HEK293 (cell line): Measurements from ENCODE around the gene ALDH4A1.
A peak's percentile ranks its signal among the peaks of the same experiment; 100 is the strongest.

ENCODE experiments used
- CTCF ChIA-PET: fragments of 350-600 bp; formaldehyde crosslinking; extraction: SDS; loops from one replicate; lab custom pipeline; 2021; ENCODE audit warnings: antibody characterized with exemption; lab: Yijun Ruan, JAX
- POLR2A ChIA-PET: fragments of 300-600 bp; formaldehyde crosslinking; extraction: SDS; loops from one replicate; lab custom pipeline; 2020; ENCODE audit warnings: antibody characterized with exemption, inconsistent platforms; lab: Yijun Ruan, JAX
- H3K27ac ChIP-seq: fragments of 200-500 bp; sonication (Bioruptor generic); 2 replicates; pipeline ENCODE4 v1.5.1; 2014; ENCODE audit warnings: low read depth, low read length, control low read depth, inconsistent platforms; ENCODE audit errors: extremely low read depth
- H3K36me3 ChIP-seq, 2 experiments: fragments of 200-500 bp in 1 of 2; sonication (Bioruptor generic) in 1 of 2; 1 replicate in 1 of 2; 2 replicates in 1 of 2; pipeline ENCODE4 v1.5.1; 2014 to 2017; ENCODE audit warnings: inconsistent platforms in 2 of 2, low read length in 2 of 2; ENCODE audit not compliant: control insufficient read depth in 2 of 2, insufficient read depth in 1 of 2
- H3K4me1 ChIP-seq: fragments of 200-500 bp; sonication (Bioruptor generic); 2 replicates; pipeline ENCODE4 v1.5.1; 2014; ENCODE audit warnings: mild to moderate bottlenecking, low read length, inconsistent platforms; ENCODE audit not compliant: control insufficient read depth, insufficient read depth
- H3K4me3 ChIP-seq: 2 replicates; pipeline ENCODE4 v1.5.1; 2011; ENCODE audit warnings: low read depth, mild to moderate bottlenecking, control low read depth, low read length, moderate library complexity
- H3K9me3 ChIP-seq: fragments of 200-500 bp; sonication (Bioruptor generic); 2 replicates; pipeline ENCODE4 v1.5.1; 2014; ENCODE audit warnings: low read depth, low read length, inconsistent platforms; ENCODE audit not compliant: control insufficient read depth, insufficient read depth
- ATF2 ChIP-seq: fragments of 450-650 bp; formaldehyde crosslinking; IDR thresholded peaks from 2 replicates; pipeline ENCODE4 v1.5.1; 2016; ENCODE audit warnings: missing biosample characterization, missing genetic modification characterization, low read depth
- BCL6B ChIP-seq: fragments of 450-650 bp; formaldehyde crosslinking; IDR thresholded peaks from 2 replicates; pipeline ENCODE4 v1.5.1; 2017; ENCODE audit warnings: missing biosample characterization, missing genetic modification characterization
- HOXA7 ChIP-seq: sonication (generic); formaldehyde crosslinking; IDR thresholded peaks from 2 replicates; pipeline ENCODE4 v1.8.1; 2022; ENCODE audit warnings: missing genetic modification reagents, borderline replicate concordance
- IKZF3 ChIP-seq: fragments of 450-650 bp; IDR thresholded peaks from 2 replicates; pipeline ENCODE4 v1.5.0; 2018; ENCODE audit warnings: missing biosample characterization, mild to moderate bottlenecking, missing genetic modification characterization, moderate library complexity
- OSR2 ChIP-seq: fragments of 450-650 bp; formaldehyde crosslinking; IDR thresholded peaks from 2 replicates; pipeline ENCODE4 v1.5.1; 2016; ENCODE audit warnings: missing biosample characterization, missing genetic modification characterization
- ZBTB1 ChIP-seq: fragments of 450-650 bp; formaldehyde crosslinking; IDR thresholded peaks from 2 replicates; pipeline ENCODE4 v1.5.1; 2016; ENCODE audit warnings: missing biosample characterization, missing genetic modification characterization
- ZBTB17 ChIP-seq: fragments of 450-650 bp; formaldehyde crosslinking; IDR thresholded peaks from 2 replicates; pipeline ENCODE4 v1.5.1; 2016; ENCODE audit warnings: missing biosample characterization, missing genetic modification characterization
- ZBTB26 ChIP-seq: fragments of 450-650 bp; formaldehyde crosslinking; optimal IDR thresholded peaks from 2 replicates; pipeline ENCODE3; 2016; ENCODE audit warnings: missing biosample characterization, mild to moderate bottlenecking, missing genetic modification characterization
- ZFHX2 ChIP-seq: fragments of 450-650 bp; formaldehyde crosslinking; conservative IDR thresholded peaks from 2 replicates; pipeline ENCODE4 v1.5.1; 2016; ENCODE audit warnings: missing biosample characterization, missing genetic modification characterization
- ZFP41 ChIP-seq: fragments of 450-650 bp; formaldehyde crosslinking; IDR thresholded peaks from 2 replicates; pipeline ENCODE4 v1.5.1; 2016; ENCODE audit warnings: missing biosample characterization, missing genetic modification characterization, borderline replicate concordance
- ZNF114 ChIP-seq: fragments of 450-650 bp; formaldehyde crosslinking; IDR thresholded peaks from 2 replicates; pipeline ENCODE4 v1.5.0; 2017; ENCODE audit warnings: missing biosample characterization, missing genetic modification characterization
- ZNF132 ChIP-seq: fragments of 450-650 bp; formaldehyde crosslinking; IDR thresholded peaks from 2 replicates; pipeline ENCODE4 v1.5.1; 2017; ENCODE audit warnings: missing biosample characterization, missing genetic modification characterization, borderline replicate concordance
- ZNF155 ChIP-seq: fragments of 450-650 bp; formaldehyde crosslinking; IDR thresholded peaks from 2 replicates; pipeline ENCODE4 v1.5.1; 2016; ENCODE audit warnings: missing biosample characterization, missing genetic modification characterization
- ZNF169 ChIP-seq: fragments of 450-650 bp; formaldehyde crosslinking; IDR thresholded peaks from 2 replicates; pipeline ENCODE4 v1.5.1; 2016; ENCODE audit warnings: missing biosample characterization, missing genetic modification characterization
- ZNF223 ChIP-seq: fragments of 450-650 bp; formaldehyde crosslinking; IDR thresholded peaks from 2 replicates; pipeline ENCODE4 v1.5.1; 2016; ENCODE audit warnings: missing biosample characterization, missing genetic modification characterization
- ZNF248 ChIP-seq: fragments of 450-650 bp; formaldehyde crosslinking; IDR thresholded peaks from 2 replicates; pipeline ENCODE4 v1.5.1; 2017; ENCODE audit warnings: missing biosample characterization, missing genetic modification characterization
- ZNF280C ChIP-seq: fragments of 450-650 bp; formaldehyde crosslinking; IDR thresholded peaks from 2 replicates; pipeline ENCODE4 v1.5.1; 2016; ENCODE audit warnings: missing biosample characterization, missing genetic modification characterization
- ZNF292 ChIP-seq: fragments of 450-650 bp; formaldehyde crosslinking; IDR thresholded peaks from 2 replicates; pipeline ENCODE4 v1.5.1; 2016; ENCODE audit warnings: low read depth, missing biosample characterization, missing genetic modification characterization, borderline replicate concordance
- ZNF394 ChIP-seq: fragments of 450-650 bp; formaldehyde crosslinking; IDR thresholded peaks from 2 replicates; pipeline ENCODE4 v1.5.1; 2016; ENCODE audit warnings: missing biosample characterization, missing genetic modification characterization, mild to moderate bottlenecking, moderate library complexity, borderline replicate concordance
- ZNF404 ChIP-seq: fragments of 450-650 bp; formaldehyde crosslinking; IDR thresholded peaks from 2 replicates; pipeline ENCODE4 v1.5.1; 2017; ENCODE audit warnings: missing biosample characterization, missing genetic modification characterization
- ZNF416 ChIP-seq: fragments of 450-650 bp; formaldehyde crosslinking; IDR thresholded peaks from 2 replicates; pipeline ENCODE4 v1.5.1; 2016; ENCODE audit warnings: missing biosample characterization, missing genetic modification characterization
- ZNF513 ChIP-seq: fragments of 450-650 bp; IDR thresholded peaks from 2 replicates; pipeline ENCODE4 v1.5.1; 2018; ENCODE audit warnings: missing biosample characterization, missing genetic modification characterization
- ZNF544 ChIP-seq: fragments of 450-650 bp; formaldehyde crosslinking; IDR thresholded peaks from 2 replicates; pipeline ENCODE4 v1.5.0; 2017; ENCODE audit warnings: missing biosample characterization, missing genetic modification characterization
- ZNF560 ChIP-seq: fragments of 450-650 bp; formaldehyde crosslinking; IDR thresholded peaks from 2 replicates; pipeline ENCODE4 v1.5.1; 2017; ENCODE audit warnings: missing biosample characterization, missing genetic modification characterization, borderline replicate concordance
- ZNF580 ChIP-seq: fragments of 450-650 bp; formaldehyde crosslinking; IDR thresholded peaks from 2 replicates; pipeline ENCODE4 v1.5.1; 2016; ENCODE audit warnings: missing biosample characterization, missing genetic modification characterization
- ZNF621 ChIP-seq: fragments of 450-650 bp; formaldehyde crosslinking; IDR thresholded peaks from 2 replicates; pipeline ENCODE4 v1.5.1; 2017; ENCODE audit warnings: missing biosample characterization, missing genetic modification characterization
- ZNF624 ChIP-seq: fragments of 450-650 bp; formaldehyde crosslinking; IDR thresholded peaks from 2 replicates; pipeline ENCODE4 v1.5.1; 2017; ENCODE audit warnings: missing biosample characterization, missing genetic modification characterization
- ZNF629 ChIP-seq: fragments of 450-650 bp; formaldehyde crosslinking; IDR thresholded peaks from 2 replicates; pipeline ENCODE4 v1.5.1; 2017; ENCODE audit warnings: missing biosample characterization, missing genetic modification characterization
- ZNF704 ChIP-seq: fragments of 450-650 bp; formaldehyde crosslinking; IDR thresholded peaks from 2 replicates; pipeline ENCODE4 v1.5.1; 2016; ENCODE audit warnings: missing biosample characterization, missing genetic modification characterization
- ZNF777 ChIP-seq: fragments of 450-650 bp; formaldehyde crosslinking; IDR thresholded peaks from 2 replicates; pipeline ENCODE4 v1.5.1; 2017; ENCODE audit warnings: missing biosample characterization, missing genetic modification characterization, borderline replicate concordance

Gene ALDH4A1

GRCh38 chr1:18858070-18858688 lies 44.2 kb downstream of the ALDH4A1 start (continued):
- TF ChIP-seq OSR2 (tag by site-specific recombination), result no peak
- TF ChIP-seq ZNF394 (tag by site-specific recombination), result no peak
- TF ChIP-seq ZNF114 (tag by site-specific recombination), result peak; percentile 46; the same call in 1 of the 2 replicates
- TF ChIP-seq BCL6B (tag by site-specific recombination), result no peak
- TF ChIP-seq ZNF248, result no peak
- 0 out of 2 replicates have a peak, but pooled peaks have one; percentile 8 for TF ChIP-seq ZNF704 (tag by site-specific recombination)
- peak; percentile 69 for TF ChIP-seq ZNF621 (tag by site-specific recombination)
- no peak for TF ChIP-seq ZBTB1 (tag by site-specific recombination)
- TF ChIP-seq ZNF580, result no peak
- TF ChIP-seq IKZF3 (tag by site-specific recombination), result no peak
- TF ChIP-seq ZFHX2 (tag by site-specific recombination), result no peak
- no peak for TF ChIP-seq ZNF629 (tag by site-specific recombination)
- no peak for TF ChIP-seq ZNF544 (tag by site-specific recombination)
- no peak for TF ChIP-seq ZNF624 (tag by site-specific recombination)
- no peak for TF ChIP-seq ZNF560
- TF ChIP-seq ZBTB26 (tag by site-specific recombination), result no peak

GRCh38 chr1:18856435-18856834 lies 45.9 kb downstream of the ALDH4A1 start:
- CTCF ChIA-PET, result interaction anchor here (1.0 kb wide), 1 partner anchor 19 kb away, joined by 3 read pairs; no protein-coding TSS in a partner anchor
- TF ChIP-seq HOXA7 (CRISPR knock-in tag) (no peak), ZNF292 (tag by site-specific recombination) (no peak), ZNF404 (no peak), ZNF132 (no peak), ZNF169 (tag by site-specific recombination) (no peak), ZBTB17 (tag by site-specific recombination) (no peak), ZNF155 (no peak), ZNF513 (tag by site-specific recombination) (no peak), ZNF416 (tag by site-specific recombination) (no peak), ATF2 (no peak), ZFP41 (tag by site-specific recombination) (no peak), ZNF777 (tag by site-specific recombination) (no peak), ZNF223 (tag by site-specific recombination) (no peak), ZNF280C (tag by site-specific recombination) (no peak)

More at GRCh38 chr1:18856435-18856834, 45.9 kb downstream of the ALDH4A1 start:
- no peaks in the 10 kb centered on the region for H3K9me3 ChIP-seq
- H3K27ac ChIP-seq, result no peak overlapping the region
- H3K4me3 ChIP-seq, result no peak overlapping the region
- H3K36me3 ChIP-seq, result no peaks in the 10 kb centered on the region
- POLR2A ChIA-PET, result no interaction called here
- no peaks in the 10 kb centered on the region for H3K4me1 ChIP-seq
